B cell (primary cell): ENCODE measurements around the gene RAP2C. TPM values are rescaled to one million over a fixed set of nuclear protein-coding genes. Genes with fewer than 3 reads are reported as not detected.

ENCODE experiments used
- ATAC-seq: fragments of 200-7000 bp; cut with Tn5 transposase; one replicate; pipeline ENCODE4 v1.10.0; 2021; ENCODE audit warnings: low read depth, mild to moderate bottlenecking, moderate number of reproducible peaks, moderate library complexity
- CTCF ChIA-PET: fragments of 350-600 bp; sonication (Branson Sonifier 250); formaldehyde crosslinking; loops from one replicate; lab custom pipeline; 2021; ENCODE audit warnings: antibody characterized with exemption, inconsistent platforms; lab: Charles Lee
- POLR2A ChIA-PET: fragments of 350-600 bp; sonication (Branson Sonifier 250); formaldehyde crosslinking; loops from one replicate; lab custom pipeline; 2021; ENCODE audit warnings: antibody characterized with exemption; lab: Charles Lee
- DNase-seq: peaks from one replicate; pipeline ENCODE4 v3.0.0; 2013
- H2AFZ ChIP-seq: 2 replicates; pipeline ENCODE4 v1.6.1; 2012; ENCODE audit warnings: mild to moderate bottlenecking, low read depth, low read length; ENCODE audit not compliant: insufficient read depth, poor library complexity, severe bottlenecking
- H3K27ac ChIP-seq, 2 donors: 1 replicate in 1 of 2; 2 replicates in 1 of 2; pipeline ENCODE4 v1.5.1; 2012 to 2013; ENCODE audit warnings: low read length in 2 of 2, mild to moderate bottlenecking in 2 of 2, moderate library complexity in 1 of 2
- H3K27me3 ChIP-seq, 4 experiments: fragments of 200-600 bp in 1 of 4; sonication (generic) in 1 of 4; replicated peaks in 1 of 4; 1 replicate in 2 of 4; 2 replicates in 2 of 4; pipeline versions ENCODE4 v1.6.1 to v1.7.0; 2013 to 2016; ENCODE audit warnings: low read length in 3 of 4, mild to moderate bottlenecking in 2 of 4, mixed read lengths in 1 of 4, moderate library complexity in 1 of 4; ENCODE audit not compliant: insufficient read depth in 4 of 4, control insufficient read depth in 3 of 4; ENCODE audit errors: control extremely low read depth in 1 of 4
- H3K36me3 ChIP-seq, 2 experiments: replicated peaks in 1 of 2; 1 replicate in 1 of 2; 2 replicates in 1 of 2; pipeline versions ENCODE4 v1.6.1 to v1.7.1; 2013; ENCODE audit warnings: low read length in 1 of 2; ENCODE audit not compliant: insufficient read depth in 2 of 2, control insufficient read depth in 1 of 2; ENCODE audit errors: control extremely low read depth in 1 of 2, extremely low read depth in 1 of 2
- H3K4me1 ChIP-seq, 2 donors: fragments of 200-600 bp in 1 of 2; sonication (generic) in 1 of 2; 1 replicate in 1 of 2; 2 replicates in 1 of 2; pipeline versions ENCODE4 v1.5.1 to v1.6.1; 2013 to 2017; ENCODE audit warnings: low read length in 2 of 2; ENCODE audit not compliant: control insufficient read depth in 2 of 2, insufficient read depth in 2 of 2
- H3K4me2 ChIP-seq: replicated peaks from 2 replicates; pipeline ENCODE3; 2012; ENCODE audit warnings: mild to moderate bottlenecking, low read depth, low read length; ENCODE audit not compliant: poor library complexity, severe bottlenecking
- H3K4me3 ChIP-seq, 5 experiments: fragments of 200-600 bp in 1 of 5; sonication (generic) in 1 of 5; 1 replicate in 3 of 5; 2 replicates in 2 of 5; pipeline versions ENCODE4 v1.5.1 to v1.7.0; 2011 to 2016; ENCODE audit warnings: low read length in 4 of 5, mild to moderate bottlenecking in 4 of 5, low read depth in 2 of 5, control low read depth in 1 of 5, moderate library complexity in 1 of 5; ENCODE audit not compliant: insufficient read depth in 1 of 5; ENCODE audit errors: control extremely low read depth in 1 of 5, extremely low read depth in 1 of 5
- H3K79me2 ChIP-seq: fragments of 200-600 bp; sonication (generic); one replicate; pipeline ENCODE4 v1.6.0; 2016; ENCODE audit warnings: low read length; ENCODE audit not compliant: control insufficient read depth, insufficient read depth
- H3K9ac ChIP-seq: fragments of 200-600 bp; sonication (generic); 2 replicates; pipeline ENCODE4 v1.6.1; 2017; ENCODE audit warnings: mild to moderate bottlenecking, low read length, moderate library complexity
- H3K9me3 ChIP-seq, 3 donors: one replicate each; pipeline versions ENCODE4 v1.6.1 to v1.7.1; 2013; ENCODE audit warnings: low read length in 2 of 3; ENCODE audit not compliant: control insufficient read depth in 2 of 3, insufficient read depth in 1 of 3; ENCODE audit errors: control extremely low read depth in 1 of 3
- H4K20me1 ChIP-seq: 2 replicates; pipeline ENCODE4 v1.6.0; 2012; ENCODE audit warnings: mild to moderate bottlenecking, low read length; ENCODE audit not compliant: insufficient read depth, control insufficient read depth, poor library complexity, severe bottlenecking
- H3K27ac Mint-ChIP-seq: one replicate; pipeline ENCODE4 v1.8.0; 2021; ENCODE audit warnings: mixed read lengths
- H3K27me3 Mint-ChIP-seq: one replicate; pipeline ENCODE4 v1.8.0; 2021; ENCODE audit warnings: mixed read lengths
- H3K4me1 Mint-ChIP-seq: one replicate; pipeline ENCODE4 v1.8.0; 2021; ENCODE audit warnings: mixed read lengths
- H3K4me3 Mint-ChIP-seq: one replicate; pipeline ENCODE4 v1.8.0; 2021; ENCODE audit warnings: mixed read lengths
- H3K9me3 Mint-ChIP-seq: one replicate; pipeline ENCODE4 v1.8.0; 2022; ENCODE audit warnings: mixed read lengths; ENCODE audit not compliant: insufficient read depth
- CTCF ChIP-seq: fragments of 200-600 bp; IDR thresholded peaks from one replicate; pipeline ENCODE4 v1.8.0; 2022; ENCODE audit warnings: antibody characterized with exemption, mild to moderate bottlenecking
- EZH2 ChIP-seq: IDR thresholded peaks from 2 replicates; pipeline ENCODE4 v1.6.1; 2012; ENCODE audit warnings: borderline replicate concordance, low read depth, mild to moderate bottlenecking, moderate library complexity, low read length; ENCODE audit not compliant: insufficient read depth, poor library complexity, severe bottlenecking
- WGBS: methylation state at CpG from one replicate; pipeline ENCODE4 v1.1.5; 2013; ENCODE audit warnings: missing lambda C conversion rate; ENCODE audit not compliant: insufficient coverage; 5-methylcytosine and 5-hydroxymethylcytosine counted together
- intact Hi-C: fragments of 100-400 bp; cut with micrococcal nuclease; formaldehyde crosslinking; loops from one replicate; pipeline ENCODE4 v1.10.0; 2022
- polyA plus RNA-seq: library from polyadenylated mRNA; depleted of rRNA; stranded (reverse); fragments of >200 nt; gene quantifications from 2 replicates; pipeline ENCODE4 v1.2.3, GENCODE V29; 2012
- total RNA-seq, 2 donors: library from RNA; stranded (reverse); fragments of 120-200 nt in 1 of 2; gene quantifications; 1 replicate in 1 of 2; 2 replicates in 1 of 2; pipeline versions ENCODE4 v1.2.3 to v1.2.4, GENCODE V29; 2013 to 2022

Gene RAP2C
- total and polyA plus RNA-seq, 2 donors (not counting 1 experiment from before 2014, with no cell fraction given) = 23.2 to 46.0 TPM

GRCh38 chrX:132169554-132169953 is 49.7 kb downstream of the RAP2C start:
- intact Hi-C loops = no loop called here
- Histone ChIP-seq H3K79me2 (no peaks in the 10 kb centered on the region), H3K4me2 (no peak overlapping the region), H3K4me3 (no peak overlapping the region), H3K27ac (no peak overlapping the region), H3K36me3 (no peaks in the 10 kb centered on the region), H2AFZ (no peak overlapping the region), H4K20me1 (no peaks in the 10 kb centered on the region), H3K9me3 (no peaks in the 10 kb centered on the region), H3K9ac (no peak overlapping the region), H3K27me3 (no peaks in the 10 kb centered on the region), H3K4me1 (no peaks in the 10 kb centered on the region)
- H3K4me3 Mint-ChIP-seq = no peak overlapping the region
- no peak for TF ChIP-seq EZH2
- TF ChIP-seq CTCF = no peak
- POLR2A ChIA-PET = no interaction called here
- no CpG with 5 or more reads among the region's 3 CpGs for WGBS
- peaks cover 2% of the 10 kb centered on the region for H3K9me3 Mint-ChIP-seq
- DNase-seq = no peak
- no peak overlapping the region for H3K27ac Mint-ChIP-seq
- CTCF ChIA-PET = no interaction called here
- no peak for ATAC-seq
- no peaks in the 10 kb centered on the region for H3K4me1 Mint-ChIP-seq
- H3K27me3 Mint-ChIP-seq = peaks cover 3% of the 10 kb centered on the region

GRCh38 chrX:132165651-132166050 is 53.6 kb downstream of the RAP2C start:
- Histone ChIP-seq H3K4me1 (no peaks in the 10 kb centered on the region), H3K9me3 (no peaks in the 10 kb centered on the region), H3K79me2 (no peaks in the 10 kb centered on the region), H3K36me3 (no peaks in the 10 kb centered on the region), H4K20me1 (no peaks in the 10 kb centered on the region), H3K27me3 (no peaks in the 10 kb centered on the region), H3K27ac (no peak overlapping the region), H2AFZ (no peak overlapping the region), H3K9ac (no peak overlapping the region), H3K4me2 (no peak overlapping the region), H3K4me3 (no peak overlapping the region)
- ChIA-PET POLR2A (no interaction called here), CTCF (interaction anchor here (0.7 kb wide), 1 partner anchor 497 kb away, joined by 3 read pairs; no protein-coding TSS in a partner anchor)
- ATAC-seq = no peak
- no peak for DNase-seq
- no peak overlapping the region for H3K4me3 Mint-ChIP-seq
- peaks cover 11% of the 10 kb centered on the region for H3K27me3 Mint-ChIP-seq
- intact Hi-C loops = no loop called here
- H3K4me1 Mint-ChIP-seq = no peaks in the 10 kb centered on the region
- no peak overlapping the region for H3K27ac Mint-ChIP-seq
- peaks cover 2% of the 10 kb centered on the region for H3K9me3 Mint-ChIP-seq
- TF ChIP-seq EZH2 (no peak), CTCF (no peak)
